ENCODE measurements around the gene ASTL.

Gene ASTL

DNA sequence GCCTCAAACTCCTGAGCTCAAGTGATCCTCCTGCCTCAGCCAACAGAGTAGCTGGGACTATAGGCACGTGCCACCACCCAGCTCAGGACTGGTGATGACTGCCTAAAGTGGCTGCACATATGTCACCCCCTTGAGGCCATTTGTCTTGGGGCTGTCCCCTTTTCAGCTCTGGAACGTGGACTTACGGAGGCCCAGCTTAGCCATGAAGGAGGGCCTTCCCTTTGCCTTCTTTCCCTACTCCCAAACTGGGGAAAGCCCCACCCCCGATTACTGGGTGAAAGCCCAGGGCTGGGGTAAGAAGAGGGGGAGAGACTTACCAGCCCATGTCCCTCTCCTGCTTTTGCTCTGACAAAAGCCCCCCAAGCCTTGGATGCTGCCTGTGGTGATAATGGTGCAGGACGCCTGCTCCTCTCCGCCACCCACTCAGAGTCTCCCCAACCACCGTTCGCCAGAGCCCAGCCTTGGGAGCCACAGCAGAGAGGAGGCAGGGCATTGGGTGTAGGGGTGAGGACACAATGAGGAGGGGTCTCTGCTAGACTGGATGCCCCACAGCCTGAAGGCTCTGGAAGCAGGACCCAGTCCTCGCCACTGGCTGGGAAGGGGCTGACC, 9.4 kb upstream of the ASTL start:
- TF ChIP-seq, protein P1, sequence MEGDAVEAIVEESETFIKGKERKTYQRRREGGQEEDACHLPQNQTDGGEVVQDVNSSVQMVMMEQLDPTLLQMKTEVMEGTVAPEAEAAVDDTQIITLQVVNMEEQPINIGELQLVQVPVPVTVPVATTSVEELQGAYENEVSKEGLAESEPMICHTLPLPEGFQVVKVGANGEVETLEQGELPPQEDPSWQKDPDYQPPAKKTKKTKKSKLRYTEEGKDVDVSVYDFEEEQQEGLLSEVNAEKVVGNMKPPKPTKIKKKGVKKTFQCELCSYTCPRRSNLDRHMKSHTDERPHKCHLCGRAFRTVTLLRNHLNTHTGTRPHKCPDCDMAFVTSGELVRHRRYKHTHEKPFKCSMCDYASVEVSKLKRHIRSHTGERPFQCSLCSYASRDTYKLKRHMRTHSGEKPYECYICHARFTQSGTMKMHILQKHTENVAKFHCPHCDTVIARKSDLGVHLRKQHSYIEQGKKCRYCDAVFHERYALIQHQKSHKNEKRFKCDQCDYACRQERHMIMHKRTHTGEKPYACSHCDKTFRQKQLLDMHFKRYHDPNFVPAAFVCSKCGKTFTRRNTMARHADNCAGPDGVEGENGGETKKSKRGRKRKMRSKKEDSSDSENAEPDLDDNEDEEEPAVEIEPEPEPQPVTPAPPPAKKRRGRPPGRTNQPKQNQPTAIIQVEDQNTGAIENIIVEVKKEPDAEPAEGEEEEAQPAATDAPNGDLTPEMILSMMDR (conservative IDR thresholded peaks at IDR 0.05; ENCODE audit: low read length) = no peak
- H3K4me3 ChIP-seq (ENCODE audit: low read length) = no peak overlapping the region
- DNase-seq (ENCODE audit: low read depth) = no peak

DNA sequence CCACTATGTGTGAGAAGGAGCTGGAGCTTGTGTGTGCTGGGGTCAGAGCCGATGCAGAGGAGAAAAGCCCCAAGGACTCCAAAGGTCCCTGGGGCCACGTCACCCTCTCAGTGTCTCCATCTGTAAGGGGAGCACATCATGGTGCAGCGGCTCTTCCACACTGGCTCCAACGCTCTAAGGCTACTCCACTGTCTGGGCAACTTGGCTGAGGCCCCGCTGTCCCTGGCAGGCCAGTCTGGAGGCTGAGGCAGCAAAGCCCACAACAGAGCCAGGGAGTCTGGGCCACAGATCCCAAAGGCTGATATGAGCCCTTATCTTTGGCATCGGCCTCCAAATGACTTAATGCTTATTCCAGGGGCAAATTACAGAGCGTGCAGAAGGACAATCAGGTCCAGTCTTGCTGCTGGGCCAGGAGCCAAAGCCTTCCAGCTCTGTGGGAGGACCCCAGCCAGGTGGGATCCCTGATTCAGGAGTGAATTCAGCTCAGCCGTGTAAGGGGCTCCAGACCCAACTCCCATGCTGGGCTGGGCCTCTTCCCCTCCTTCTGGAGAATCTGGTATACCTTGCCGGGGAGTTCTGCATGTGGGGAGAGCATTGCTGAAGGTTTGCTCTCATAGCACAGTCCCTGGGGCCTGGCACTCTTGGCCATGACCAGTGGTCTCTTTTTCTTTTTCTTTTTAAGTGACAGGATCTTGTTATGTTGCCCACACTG, 8.7 kb upstream of the ASTL start:
- DNase-seq (ENCODE audit: low read depth) = no peak
- TF ChIP-seq, protein P1 (conservative IDR thresholded peaks at IDR 0.05; ENCODE audit: low read length) = no peak

DNA sequence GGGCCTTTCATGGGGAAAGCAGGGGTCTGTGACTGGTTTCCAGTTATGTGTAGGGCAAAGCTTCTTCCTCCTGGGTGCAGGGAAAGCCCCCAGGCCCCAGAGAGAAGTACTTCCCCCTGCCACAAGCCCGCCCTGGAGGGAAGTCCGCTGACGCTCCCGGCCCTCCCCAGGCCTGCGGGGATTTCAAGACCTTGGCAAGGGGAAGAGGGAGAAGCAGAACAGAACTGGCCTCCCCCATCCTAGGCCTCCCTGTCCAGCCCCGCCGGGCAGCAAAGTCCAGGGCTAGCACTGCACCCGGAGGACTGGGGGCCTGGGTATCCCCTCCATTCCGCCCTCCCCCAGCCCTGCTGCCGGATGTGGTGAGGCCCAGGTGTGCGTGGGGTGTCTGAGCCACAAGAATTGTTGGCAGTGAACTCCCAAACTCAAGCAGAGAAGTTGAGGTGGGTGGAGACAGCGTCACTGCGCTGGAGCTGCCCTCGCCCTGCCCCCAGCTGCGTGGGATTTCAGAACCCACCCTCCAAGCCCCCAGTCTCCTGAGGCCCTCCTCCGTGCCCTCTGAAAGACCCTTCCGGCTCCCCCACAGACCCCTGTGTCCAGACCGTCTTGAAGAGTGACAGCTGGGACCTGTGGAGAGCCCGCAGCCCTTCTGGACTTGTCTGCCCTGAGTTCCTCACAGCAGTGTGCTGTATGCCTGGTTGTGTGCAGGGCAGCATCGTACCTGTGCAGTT, 8.0 kb upstream of the ASTL start:
- no peak for DNase-seq (ENCODE audit: low read depth)
- TF ChIP-seq, protein P1 (conservative IDR thresholded peaks at IDR 0.05; ENCODE audit: low read length) = no peak
- no peak overlapping the region for H3K4me3 ChIP-seq (ENCODE audit: low read length)

More for the DNA sequence above, 8.7 kb upstream of the ASTL start:
- H3K4me3 ChIP-seq (ENCODE audit: low read length) = no peak overlapping the region

DNA sequence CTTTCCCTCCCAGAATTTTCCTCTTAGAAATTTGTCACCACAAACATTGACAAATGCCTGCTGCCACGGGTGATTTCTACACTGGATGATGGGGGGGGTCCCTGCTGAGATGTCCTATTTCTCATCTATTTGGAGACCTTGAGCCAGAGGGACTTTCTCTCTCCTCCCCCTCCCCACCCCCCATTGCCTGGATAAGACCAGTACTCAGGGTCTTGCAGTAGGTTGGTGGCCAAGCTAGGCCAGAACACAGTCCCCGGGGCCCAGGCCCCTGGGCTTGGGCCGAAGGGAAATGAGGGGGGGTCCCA, 7.5 kb upstream of the ASTL start:
- H3K4me3 ChIP-seq (ENCODE audit: low read length) = no peak overlapping the region
- TF ChIP-seq, protein P1 (conservative IDR thresholded peaks at IDR 0.05; ENCODE audit: low read length) = no peak
- DNase-seq (ENCODE audit: low read depth) = no peak

DNA sequence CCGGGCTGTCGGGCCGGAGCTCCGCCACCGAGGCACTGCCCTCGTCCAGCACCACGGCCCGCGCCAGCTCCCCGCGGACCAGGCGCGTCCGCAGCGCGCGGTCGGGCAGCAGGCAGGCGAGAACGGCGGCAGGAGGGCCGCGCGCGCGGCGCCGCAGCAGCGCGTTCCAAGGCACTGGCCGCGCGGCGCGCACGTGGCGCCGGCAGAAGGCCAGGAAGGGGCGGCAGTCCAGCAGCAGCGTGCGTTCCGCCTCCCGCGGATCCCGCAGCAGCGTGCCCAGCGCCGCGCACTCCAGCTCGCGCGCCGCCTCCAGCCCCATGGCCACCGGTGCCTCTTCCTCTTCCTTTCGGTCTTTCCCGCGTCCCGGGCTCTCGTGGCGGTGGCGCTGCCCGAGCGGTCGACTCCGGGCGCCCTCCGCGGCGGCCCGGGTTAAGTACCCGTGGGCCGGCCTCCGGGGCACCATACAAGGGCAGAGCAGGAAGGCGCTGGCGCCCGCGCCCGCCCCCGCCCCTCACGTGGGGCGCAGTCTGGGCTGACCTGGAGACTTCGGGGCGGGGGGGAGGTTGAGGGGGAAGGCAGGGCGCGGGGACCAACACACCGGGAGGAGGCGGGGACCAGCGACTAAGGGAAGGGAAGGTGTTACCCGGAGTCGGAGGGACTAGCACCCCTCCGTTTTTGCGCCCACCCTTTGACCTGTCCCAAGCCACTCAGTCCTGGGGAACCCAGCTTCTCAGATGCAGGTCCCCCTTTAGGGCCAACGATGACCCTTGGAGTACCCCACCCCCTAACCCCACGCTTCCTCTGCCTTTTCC, 6.9 kb upstream of the ASTL start, which contains the start of gene DUSP2:
Gene DUSP2, minus strand, starts transcription at position 405 of the 812 bp plus-strand sequence. Its CDS starts 86 bp downstream, at position 319.
- peak within 1 kb of the TSS; percentile 54 for H3K4me3 ChIP-seq (ENCODE audit: low read length)
- peak; percentile 47 for DNase-seq (ENCODE audit: low read depth)
- TF ChIP-seq, protein P1 (conservative IDR thresholded peaks at IDR 0.05; ENCODE audit: low read length) = no peak

DNA sequence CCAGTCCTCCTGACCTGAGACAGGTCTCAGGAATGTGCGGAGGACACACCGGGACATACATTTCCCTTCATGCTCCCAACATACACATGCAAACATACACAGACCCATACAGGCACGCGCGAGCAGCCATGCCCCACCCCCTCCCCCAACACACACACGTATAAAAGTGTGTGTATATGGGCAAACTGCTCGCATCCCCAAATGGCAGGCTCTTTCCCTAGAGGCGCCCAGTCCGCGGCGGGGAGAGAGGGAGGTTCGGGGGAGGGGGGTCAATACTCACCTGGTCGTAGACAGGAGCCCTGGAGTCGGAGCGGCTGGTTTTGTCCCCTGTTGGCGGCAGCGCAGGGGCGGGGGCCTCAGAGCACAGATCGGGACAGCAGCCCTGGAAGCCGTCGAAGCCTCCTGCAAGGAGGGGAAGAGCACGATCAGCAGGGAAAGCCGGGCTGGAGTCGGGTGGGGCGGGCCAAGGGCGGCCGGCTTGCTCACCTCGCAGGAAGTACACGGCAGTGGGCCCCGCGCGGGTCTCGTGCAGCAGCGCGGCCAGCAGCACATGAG, 6.3 kb upstream of the ASTL start:
- no peak for DNase-seq (ENCODE audit: low read depth)
- TF ChIP-seq, protein P1 (conservative IDR thresholded peaks at IDR 0.05; ENCODE audit: low read length) = no peak
- peak overlapping the region; percentile 54 for H3K4me3 ChIP-seq (ENCODE audit: low read length)
